A549 (cell line): ENCODE data around the gene COMT. TPM values are rescaled to one million over a fixed set of nuclear protein-coding genes. Genes with fewer than 3 reads are reported as not detected.

Experiments used
- ATAC-seq, 2 experiments: fragments of 200-7000 bp in 1 of 2; fragments of >200 bp in 1 of 2; cut with Nextera tagmentation in 1 of 2; cut with Tn5 transposase in 1 of 2; 3 replicates each; pipeline versions ENCODE4 v1.8.0 to v1.9.1; 2018 to 2020; ENCODE audit warnings: mild to moderate bottlenecking in 1 of 2, moderate library complexity in 1 of 2
- CTCF ChIA-PET: fragments of 300-600 bp; sonication (Branson Sonifier 250); formaldehyde crosslinking; extraction: SDS; loops from one replicate; lab custom pipeline; 2021; ENCODE audit warnings: antibody characterized with exemption, inconsistent platforms; lab: Yijun Ruan, JAX
- POLR2A ChIA-PET: fragments of 350-600 bp; formaldehyde crosslinking; extraction: SDS; loops from one replicate; lab custom pipeline; 2021; ENCODE audit warnings: antibody characterized with exemption, inconsistent platforms; lab: Yijun Ruan, JAX
- DNase-seq, 2 experiments: peaks; one replicate each; pipeline versions ENCODE4 v3.0.0 to v3.0.0-alpha.2; 2011 to 2016; ENCODE audit warnings: low read depth in 1 of 2, low spot score in 1 of 2
- FAIRE-seq: peaks from 2 replicates; lab custom pipeline; 2011; peaks lifted over from hg19 to GRCh38; lab: Jason Lieb, UNC
- H3K27ac ChIP-seq, 2 experiments: fragments of >200 bp; sonication (Bioruptor Twin); formaldehyde crosslinking; 3 replicates each; pipeline ENCODE4 v1.5.1; 2016 to 2017
- H3K4me1 ChIP-seq: fragments of >200 bp; sonication (Bioruptor Twin); formaldehyde crosslinking; 3 replicates; pipeline ENCODE4 v1.6.1; 2016
- H3K4me2 ChIP-seq: fragments of >200 bp; sonication (Bioruptor Twin); formaldehyde crosslinking; 3 replicates; pipeline ENCODE4 v1.6.1; 2016
- H3K4me3 ChIP-seq: fragments of >200 bp; sonication (Bioruptor Twin); formaldehyde crosslinking; 3 replicates; pipeline ENCODE4 v1.5.1; 2016
- H3K9me3 ChIP-seq: fragments of >200 bp; sonication (Bioruptor Twin); formaldehyde crosslinking; 3 replicates; pipeline ENCODE4 v1.6.1; 2016
- FOSL2 ChIP-seq, 2 experiments: fragments of 450-650 bp in 1 of 2; fragments of >200 bp in 1 of 2; sonication (Bioruptor Twin) in 1 of 2; formaldehyde crosslinking; IDR thresholded peaks; 2 replicates each; pipeline versions ENCODE4 v1.5.0 to v1.6.1; 2016 to 2020; ENCODE audit warnings: mild to moderate bottlenecking in 1 of 2, moderate library complexity in 1 of 2
- GATA3 ChIP-seq: IDR thresholded peaks from 2 replicates; pipeline ENCODE4 v1.6.1; 2012; ENCODE audit warnings: borderline replicate concordance
- HOXB13 ChIP-seq: fragments of 250-450 bp; sonication (Bioruptor Pico); IDR thresholded peaks from 2 replicates; pipeline ENCODE4 v1.5.0; 2020; ENCODE audit warnings: low read depth, mild to moderate bottlenecking, moderate library complexity
- HOXB5 ChIP-seq: fragments of 250-450 bp; sonication (Bioruptor Pico); IDR thresholded peaks from 2 replicates; pipeline ENCODE4 v1.5.0; 2020; ENCODE audit warnings: mild to moderate bottlenecking, moderate library complexity
- KDM5A ChIP-seq: fragments of 200-600 bp; sonication (generic); IDR thresholded peaks from 2 replicates; pipeline ENCODE4 v1.6.1; 2016; ENCODE audit warnings: antibody characterized with exemption, mild to moderate bottlenecking
- PHF8 ChIP-seq: fragments of 200-600 bp; sonication (generic); IDR thresholded peaks from 2 replicates; pipeline ENCODE4 v1.6.1; 2016; ENCODE audit warnings: low read depth, mild to moderate bottlenecking, antibody characterized with exemption, moderate library complexity, borderline replicate concordance
- RFX5 ChIP-seq: fragments of 450-650 bp; IDR thresholded peaks from 2 replicates; pipeline ENCODE4 v1.7.1; 2014; ENCODE audit warnings: antibody characterized with exemption, mild to moderate bottlenecking, moderate library complexity
- SREBF2 ChIP-seq: fragments of 450-650 bp; IDR thresholded peaks from 2 replicates; pipeline ENCODE4 v1.6.1; 2014; ENCODE audit warnings: mild to moderate bottlenecking, moderate library complexity
- TP53 ChIP-seq: fragments of 250-450 bp; sonication (Bioruptor Pico); IDR thresholded peaks from 2 replicates; pipeline ENCODE4 v1.5.0; 2021; ENCODE audit warnings: mild to moderate bottlenecking, moderate library complexity
- WGBS: methylation state at CpG from one replicate; pipeline ENCODE4 v1.1.6; 2017; ENCODE audit errors: missing lambda C conversion rate; 5-methylcytosine and 5-hydroxymethylcytosine counted together
- polyA plus RNA-seq, 4 experiments: library from polyadenylated mRNA; depleted of rRNA in 3 of 4; stranded (reverse); fragments of >200 nt; fragmentation: RNase III in 1 of 4; extraction: RNeasy Plus Mini Kit Qiagen cat#74134 plus additional on column Dnase treatment in 1 of 4; gene quantifications; 2 replicates in 3 of 4; 3 replicates in 1 of 4; pipeline ENCODE4 v1.2.3, GENCODE V29; 2011 to 2017
- TF ChIP-seq, protein P1 (sequence below): fragments of 250-450 bp; sonication (Bioruptor Pico); IDR thresholded peaks from 2 replicates; pipeline ENCODE4 v1.5.0; 2020; ENCODE audit warnings: low read depth, mild to moderate bottlenecking, moderate library complexity
- TF ChIP-seq, protein P2 (sequence below): IDR thresholded peaks from 2 replicates; pipeline ENCODE4 v1.6.1; 2012
- TF ChIP-seq, protein P3 (sequence below): fragments of >200 bp; sonication (Bioruptor Twin); formaldehyde crosslinking; IDR thresholded peaks from 3 replicates; pipeline ENCODE4 v1.6.1; 2016
- TF ChIP-seq, protein P4 (sequence below): fragments of >200 bp; sonication (Bioruptor Twin); formaldehyde crosslinking; IDR thresholded peaks from 3 replicates; pipeline ENCODE4 v1.5.1; 2016

The COMT gene
- polyA plus RNA-seq, 2 of the 4 experiments (the other 2 are of a cell fraction): 72.3 to 125 TPM

DNA sequence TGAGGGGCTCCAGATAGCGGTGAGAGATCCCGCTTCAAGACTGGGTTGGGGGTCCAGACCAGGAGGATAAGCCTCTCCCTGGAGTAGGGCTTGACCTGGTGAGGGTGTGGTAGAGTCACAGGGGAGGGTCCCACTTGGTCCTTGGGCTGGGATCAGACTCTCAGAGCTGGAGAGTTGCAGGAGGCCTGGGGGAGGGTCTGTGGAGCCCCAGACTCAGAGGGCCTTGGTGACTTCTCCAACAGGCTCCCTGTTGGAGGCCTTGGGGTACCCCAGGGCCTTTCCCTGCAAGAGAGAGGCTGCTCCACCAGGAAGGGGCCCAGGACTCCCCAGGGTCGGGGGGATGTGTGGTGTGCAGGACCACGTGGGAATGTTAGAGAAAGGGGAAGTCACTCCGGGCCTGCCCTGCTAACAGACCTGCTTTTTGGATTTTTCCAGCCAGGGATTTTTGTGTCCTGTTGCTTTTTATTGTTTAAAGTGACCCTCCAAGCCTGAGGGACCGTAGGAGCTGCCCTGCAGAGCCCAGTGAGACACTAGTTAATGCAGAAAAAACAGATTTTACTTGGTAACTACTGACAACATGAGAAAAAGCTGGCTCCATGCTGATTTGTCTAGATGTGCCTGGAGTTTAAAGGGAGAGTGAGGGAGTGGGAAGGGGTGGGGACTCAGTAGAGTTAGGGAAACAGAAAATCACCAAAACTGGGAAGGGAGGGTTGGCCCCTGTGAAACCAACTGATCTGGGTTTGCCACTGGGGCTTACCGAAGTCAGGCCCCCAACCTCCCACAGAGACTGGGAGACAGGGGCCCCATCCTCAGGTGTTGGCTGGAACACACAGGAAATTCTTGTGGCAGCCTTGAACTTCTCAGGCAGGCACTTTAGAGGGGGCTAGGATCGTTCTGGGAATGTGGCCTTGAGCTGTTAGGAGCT lies 847 bp downstream of the COMT start:
- ChIA-PET CTCF (interaction anchor here (0.5 to 2.0 kb wide), 3 partner anchors 11 to 672 kb away, joined by 4 to 13 read pairs (median 4); no protein-coding TSS in a partner anchor), POLR2A (interaction anchor here (0.5 to 0.9 kb wide), 2 partner anchors 11 to 1929 kb away, joined by 3 to 9 read pairs; no protein-coding TSS in a partner anchor)
- no peak for FAIRE-seq

DNA sequence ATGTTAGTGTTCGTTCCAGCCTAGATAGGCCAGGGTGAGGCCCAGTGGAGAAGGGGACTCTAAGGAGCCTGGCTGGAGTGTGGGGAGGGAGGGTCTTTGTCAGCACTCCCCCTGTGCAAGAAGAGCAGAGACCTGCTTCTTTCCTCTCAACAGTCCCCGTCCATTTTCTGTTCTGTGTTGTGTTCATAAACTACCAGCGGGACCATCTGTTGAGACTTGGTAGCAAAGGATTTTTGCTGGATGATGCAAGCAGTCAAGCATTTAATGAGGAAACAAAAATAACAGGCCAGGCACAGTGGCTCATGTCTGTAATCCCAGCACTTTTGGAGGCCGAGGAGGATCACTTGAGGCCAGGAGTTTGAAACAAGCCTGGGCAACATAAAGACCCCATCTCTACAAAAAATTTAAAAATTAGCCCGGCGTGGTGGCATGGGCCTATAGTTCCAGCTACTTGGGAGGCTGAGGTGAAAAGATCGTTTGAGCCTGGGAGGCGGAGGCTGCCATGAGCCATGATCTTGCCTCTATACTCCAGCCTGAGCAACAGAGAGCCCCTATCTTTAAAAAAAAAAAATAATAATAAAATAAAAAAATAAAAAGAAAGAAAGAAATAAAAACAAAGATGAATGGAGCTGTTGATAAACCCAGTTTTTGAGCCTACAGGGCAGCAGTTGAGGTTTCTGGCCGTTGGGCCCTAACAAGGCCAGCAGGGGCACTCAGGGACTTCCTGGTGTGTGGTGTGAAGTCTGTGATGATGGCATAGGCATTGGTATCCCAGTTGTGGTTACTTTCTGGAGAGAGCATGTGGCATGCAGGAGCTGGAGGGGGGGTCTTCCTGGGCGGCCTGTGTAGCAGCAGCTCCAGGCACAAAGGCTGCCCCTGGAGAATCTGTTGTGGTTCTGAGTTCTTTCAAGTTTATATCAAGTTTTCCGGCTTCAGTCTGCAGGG lies 1.8 kb downstream of the COMT start:
- Histone ChIP-seq H3K4me2 (peak overlapping the region; percentile 93), H3K4me1 (peaks cover 29% of the 10 kb centered on the region), H3K4me3 (peak overlapping the region; percentile 91), H3K27ac (peak overlapping the region; percentile 99 to 100), H3K9me3 (no peaks in the 10 kb centered on the region)
- FAIRE-seq (no peak), DNase-seq (peak; percentile 29 to 51), ATAC-seq (peak in 1 of 2 experiments; percentile 6; a peak in 2 of 6 replicates)
- TF ChIP-seq HOXB13 (CRISPR knock-in tag): no peak
- TF ChIP-seq, protein P1, sequence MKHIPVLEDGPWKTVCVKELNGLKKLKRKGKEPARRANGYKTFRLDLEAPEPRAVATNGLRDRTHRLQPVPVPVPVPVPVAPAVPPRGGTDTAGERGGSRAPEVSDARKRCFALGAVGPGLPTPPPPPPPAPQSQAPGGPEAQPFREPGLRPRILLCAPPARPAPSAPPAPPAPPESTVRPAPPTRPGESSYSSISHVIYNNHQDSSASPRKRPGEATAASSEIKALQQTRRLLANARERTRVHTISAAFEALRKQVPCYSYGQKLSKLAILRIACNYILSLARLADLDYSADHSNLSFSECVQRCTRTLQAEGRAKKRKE (CRISPR knock-in tag): no peak
- TF ChIP-seq HOXB5 (CRISPR knock-in tag): no peak
- no peak for TF ChIP-seq SREBF2
- TF ChIP-seq, protein P2, sequence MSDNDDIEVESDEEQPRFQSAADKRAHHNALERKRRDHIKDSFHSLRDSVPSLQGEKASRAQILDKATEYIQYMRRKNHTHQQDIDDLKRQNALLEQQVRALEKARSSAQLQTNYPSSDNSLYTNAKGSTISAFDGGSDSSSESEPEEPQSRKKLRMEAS: peak; percentile 14; the same call in 1 of the 2 replicates
- no peak for TF ChIP-seq KDM5A
- TF ChIP-seq RFX5: no peak
- no peak for TF ChIP-seq GATA3
- WGBS: 54% methylated on average over 11 of the region's 11 CpGs
- ChIA-PET POLR2A (no interaction called here), CTCF (interaction anchor here (0.5 to 2.0 kb wide), 4 partner anchors 10 to 673 kb away, joined by 3 to 13 read pairs (median 4); no protein-coding TSS in a partner anchor)

More for the DNA sequence above, 847 bp downstream of the COMT start:
- H3K4me3 ChIP-seq: peak overlapping the region; percentile 91
- ATAC-seq: peak; percentile 55 to 68; a peak in 5 of 6 replicates
- peaks cover 27% of the 10 kb centered on the region for H3K4me1 ChIP-seq
- DNase-seq: peak; percentile 18 to 22
- no peaks in the 10 kb centered on the region for H3K9me3 ChIP-seq
- TF ChIP-seq, protein P2: peak; percentile 62
- TF ChIP-seq FOSL2 (IDR thresholded peaks at IDR 0.05): no peak
- no peak for TF ChIP-seq FOSL2 (CRISPR knock-in tag; IDR thresholded peaks at IDR 0.05)
- TF ChIP-seq RFX5: peak; percentile 86
- TF ChIP-seq, protein P3, sequence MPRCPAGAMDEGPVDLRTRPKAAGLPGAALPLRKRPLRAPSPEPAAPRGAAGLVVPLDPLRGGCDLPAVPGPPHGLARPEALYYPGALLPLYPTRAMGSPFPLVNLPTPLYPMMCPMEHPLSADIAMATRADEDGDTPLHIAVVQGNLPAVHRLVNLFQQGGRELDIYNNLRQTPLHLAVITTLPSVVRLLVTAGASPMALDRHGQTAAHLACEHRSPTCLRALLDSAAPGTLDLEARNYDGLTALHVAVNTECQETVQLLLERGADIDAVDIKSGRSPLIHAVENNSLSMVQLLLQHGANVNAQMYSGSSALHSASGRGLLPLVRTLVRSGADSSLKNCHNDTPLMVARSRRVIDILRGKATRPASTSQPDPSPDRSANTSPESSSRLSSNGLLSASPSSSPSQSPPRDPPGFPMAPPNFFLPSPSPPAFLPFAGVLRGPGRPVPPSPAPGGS: no peak
- H3K4me2 ChIP-seq: peak overlapping the region; percentile 93
- H3K27ac ChIP-seq: peak overlapping the region; percentile 99 to 100
- 2% methylated on average over 8 of the region's 8 CpGs for WGBS

DNA sequence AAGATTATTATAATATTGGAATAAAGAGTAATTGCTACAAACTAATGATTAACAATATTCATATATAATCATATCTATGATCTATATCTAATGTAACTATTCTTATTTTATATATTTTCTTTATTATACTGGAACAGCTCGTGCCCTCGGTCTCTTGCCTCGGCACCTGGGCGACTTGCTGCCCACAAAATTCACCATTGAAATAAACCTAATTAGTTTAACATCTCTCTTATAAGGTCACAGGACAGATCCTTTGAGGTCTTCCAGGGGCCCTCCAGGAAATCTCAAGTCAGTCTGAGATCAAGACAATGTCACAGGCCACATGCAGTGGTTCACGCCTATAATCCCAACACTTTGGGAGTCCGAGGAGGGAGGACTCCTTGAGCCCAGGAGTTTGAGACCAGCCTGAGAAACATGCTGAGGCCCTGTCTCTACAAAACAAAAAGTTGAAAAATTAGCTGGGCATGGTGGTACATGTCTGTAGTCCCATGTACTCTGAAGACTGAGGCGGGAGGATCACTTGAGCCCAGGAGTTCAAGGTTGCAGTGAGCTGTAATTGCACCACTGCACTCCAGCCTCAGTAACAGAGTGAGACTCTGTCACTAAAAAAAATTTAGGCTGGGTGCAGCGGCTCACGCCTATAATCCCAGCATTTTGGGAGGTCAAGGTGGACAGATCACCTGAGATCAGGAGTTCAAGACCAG lies 6.6 kb downstream of the COMT start:
- CTCF ChIA-PET: interaction anchor here (0.8 to 2.0 kb wide), 10 partner anchors 9 to 228 kb away, joined by 3 to 7 read pairs (median 4); partner anchors contain the start of gene GP1BB
- POLR2A ChIA-PET: no interaction called here
- H3K4me2 ChIP-seq: no peak overlapping the region
- WGBS: 63% methylated on average over 9 of the region's 9 CpGs
- H3K9me3 ChIP-seq: no peaks in the 10 kb centered on the region
- FAIRE-seq: no peak
- no peak for ATAC-seq
- no peak overlapping the region for H3K4me3 ChIP-seq
- TF ChIP-seq TP53 (no peak), PHF8 (no peak)
- TF ChIP-seq, protein P4, sequence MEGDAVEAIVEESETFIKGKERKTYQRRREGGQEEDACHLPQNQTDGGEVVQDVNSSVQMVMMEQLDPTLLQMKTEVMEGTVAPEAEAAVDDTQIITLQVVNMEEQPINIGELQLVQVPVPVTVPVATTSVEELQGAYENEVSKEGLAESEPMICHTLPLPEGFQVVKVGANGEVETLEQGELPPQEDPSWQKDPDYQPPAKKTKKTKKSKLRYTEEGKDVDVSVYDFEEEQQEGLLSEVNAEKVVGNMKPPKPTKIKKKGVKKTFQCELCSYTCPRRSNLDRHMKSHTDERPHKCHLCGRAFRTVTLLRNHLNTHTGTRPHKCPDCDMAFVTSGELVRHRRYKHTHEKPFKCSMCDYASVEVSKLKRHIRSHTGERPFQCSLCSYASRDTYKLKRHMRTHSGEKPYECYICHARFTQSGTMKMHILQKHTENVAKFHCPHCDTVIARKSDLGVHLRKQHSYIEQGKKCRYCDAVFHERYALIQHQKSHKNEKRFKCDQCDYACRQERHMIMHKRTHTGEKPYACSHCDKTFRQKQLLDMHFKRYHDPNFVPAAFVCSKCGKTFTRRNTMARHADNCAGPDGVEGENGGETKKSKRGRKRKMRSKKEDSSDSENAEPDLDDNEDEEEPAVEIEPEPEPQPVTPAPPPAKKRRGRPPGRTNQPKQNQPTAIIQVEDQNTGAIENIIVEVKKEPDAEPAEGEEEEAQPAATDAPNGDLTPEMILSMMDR: no peak
- peaks cover 30% of the 10 kb centered on the region for H3K4me1 ChIP-seq
- DNase-seq: no peak
- H3K27ac ChIP-seq: no peak overlapping the region
